COLO668 (cell line): ENCODE measurements around the gene CACTIN.
"Not testable (repeated sequence)": the region's sequence is repeated elsewhere in the genome, so short reads cannot be mapped to it uniquely, and the experiment has no call there.

ENCODE experiments used
- DNase-seq: peaks from one replicate; lab custom pipeline; 2025; ENCODE audit not compliant: unreplicated experiment; lab: John Stamatoyannopoulos, UW

The CACTIN gene

DNA sequence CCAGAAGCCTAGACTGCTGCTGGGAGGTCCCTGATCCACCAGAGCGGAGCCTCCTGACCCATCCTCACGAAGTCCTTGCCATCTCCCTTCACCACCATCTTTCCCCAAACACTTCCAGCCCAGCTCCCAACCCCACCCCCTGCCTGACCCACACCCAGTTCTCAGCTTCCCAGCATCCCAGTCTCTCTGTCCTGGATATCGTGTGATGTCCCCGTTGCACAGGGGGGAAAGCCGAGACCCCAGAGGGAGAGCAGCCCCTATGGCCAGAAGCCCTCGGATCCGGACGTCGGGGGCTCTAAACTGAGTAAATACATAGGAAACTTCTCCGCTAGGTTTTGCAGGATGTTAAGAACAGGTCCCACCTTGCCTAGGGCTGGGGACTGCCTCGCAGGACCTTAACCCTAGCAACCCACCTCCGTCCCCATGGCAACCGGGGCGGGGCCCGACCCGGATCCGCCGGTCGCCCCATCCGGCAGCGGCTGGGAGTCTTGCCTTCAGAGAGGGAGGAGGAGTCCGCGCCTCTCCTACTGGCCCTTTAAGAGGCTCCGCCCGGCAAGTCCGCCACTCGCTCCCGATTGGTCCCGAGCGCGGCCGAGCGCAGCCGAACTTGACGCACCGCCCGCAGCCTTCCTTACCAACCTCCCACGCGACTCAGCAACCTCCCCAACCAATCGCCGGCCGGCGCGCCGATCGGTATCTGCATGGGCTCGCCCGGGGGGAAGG, 54.3 kb downstream of the CACTIN start:
- peak; percentile 99 for DNase-seq

DNA sequence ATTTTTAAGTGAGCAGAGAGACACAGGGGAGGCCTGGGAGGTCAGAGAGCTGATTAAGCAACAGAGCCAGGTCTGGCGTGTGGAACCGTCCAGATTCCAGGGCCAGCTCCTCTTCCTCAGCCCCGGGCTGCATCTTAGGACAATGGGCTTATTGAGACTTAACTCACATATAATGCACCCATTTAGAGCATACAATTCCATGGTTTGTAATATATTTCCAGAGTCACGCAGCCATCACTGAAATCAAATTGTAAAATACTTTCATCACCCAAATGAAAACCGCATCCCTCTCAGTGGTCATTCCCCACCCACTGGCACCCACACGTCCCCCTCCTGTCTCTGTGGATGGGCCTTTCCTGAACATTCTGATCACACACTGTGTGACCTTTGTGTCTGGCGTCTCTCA, 56.0 kb downstream of the CACTIN start:
- DNase-seq = no peak

DNA sequence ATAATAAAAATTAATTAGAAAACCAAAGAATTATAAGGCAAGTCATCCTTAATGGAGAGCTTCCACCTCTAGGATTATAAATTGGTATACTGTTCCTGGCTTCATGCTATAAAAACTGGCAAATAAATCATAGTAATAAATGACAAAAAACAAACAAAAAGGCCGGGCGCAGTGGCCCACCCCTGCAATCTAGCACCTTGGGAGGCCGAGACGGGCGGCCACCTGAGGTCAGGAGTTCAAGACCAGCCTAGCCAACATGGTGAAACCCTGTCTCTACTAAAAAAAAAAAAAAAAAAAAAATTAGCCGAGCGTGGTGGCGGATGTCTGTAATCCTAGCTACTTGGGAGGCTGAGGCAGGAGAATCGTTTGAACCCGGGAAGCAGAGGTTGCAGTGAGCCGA, 56.5 kb downstream of the CACTIN start:
- not testable (repeated sequence) for DNase-seq

DNA sequence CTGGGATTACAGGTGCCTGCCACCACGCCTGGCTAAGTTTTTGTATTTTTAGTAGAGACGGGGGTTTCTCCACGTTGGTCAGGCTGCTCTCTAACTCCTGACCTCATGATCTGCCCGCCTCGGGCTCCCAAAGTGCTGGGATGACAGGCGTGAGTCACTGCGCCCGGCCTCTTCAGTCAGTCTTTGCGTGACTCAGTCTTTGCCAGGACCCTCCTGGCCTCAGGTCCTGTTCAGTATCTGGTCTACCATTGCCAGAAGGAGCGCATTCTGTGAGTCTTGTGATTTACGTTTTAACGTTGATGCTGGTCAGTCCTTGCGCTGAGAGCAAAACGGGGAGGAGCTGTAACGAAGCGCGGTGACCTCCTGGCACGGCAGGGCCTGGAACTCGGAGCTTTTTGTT, 61.5 kb downstream of the CACTIN start:
- DNase-seq = no peak

DNA sequence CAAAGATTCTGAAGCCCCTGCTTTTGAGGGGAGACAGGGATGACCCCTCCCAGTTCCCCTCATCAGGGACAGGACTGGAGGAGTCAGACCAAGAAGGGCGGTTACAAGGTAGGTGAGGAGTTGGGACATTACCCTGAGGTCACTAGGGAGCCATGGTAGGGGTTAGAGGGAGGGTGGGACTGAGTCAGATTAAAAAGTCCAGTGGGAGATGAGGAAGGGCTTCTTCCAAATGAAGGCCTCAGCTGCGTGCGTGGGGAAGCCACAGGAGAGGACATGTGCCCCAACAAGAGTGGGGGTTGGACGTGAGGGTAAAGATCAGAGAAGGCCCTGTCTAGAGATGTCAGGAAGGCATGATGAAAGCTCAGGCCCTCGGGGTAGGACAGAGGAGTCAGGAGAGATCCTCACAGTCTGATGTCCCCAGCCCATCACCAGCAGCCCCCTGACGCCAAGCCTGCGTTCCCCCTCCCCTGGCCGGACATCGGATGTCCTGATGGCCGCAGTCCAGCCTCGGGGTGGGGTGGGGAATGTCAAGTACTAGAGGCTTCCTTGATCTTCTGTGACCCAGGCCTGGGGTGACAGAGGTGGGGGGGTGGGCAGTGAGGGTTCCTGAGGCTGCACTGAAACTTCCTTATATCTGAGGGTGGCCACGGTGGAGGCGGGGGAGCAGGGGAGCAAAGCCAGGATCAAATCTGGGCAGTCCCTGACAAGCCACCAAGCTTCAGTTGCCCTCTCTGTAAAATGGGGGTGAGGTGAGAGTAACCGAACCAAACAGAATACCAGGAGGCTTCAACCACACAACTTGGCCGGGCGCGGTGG, 62.7 kb downstream of the CACTIN start:
- DNase-seq = no peak
